Activated CD8-positive, alpha-beta memory T cell treated with anti-CD3 and anti-CD28 coated beads for 24 hours (primary cell): ENCODE measurements around the gene ZNF711.
A peak's percentile ranks its signal among the peaks of the same experiment; 100 is the strongest.
"Not testable (repeated sequence)": the region's sequence is repeated elsewhere in the genome, so short reads cannot be mapped to it uniquely, and the experiment has no call there.

ENCODE experiments used
- DNase-seq: peaks from one replicate; pipeline ENCODE4 v3.0.0-alpha.2; 2020

The ZNF711 gene

DNA sequence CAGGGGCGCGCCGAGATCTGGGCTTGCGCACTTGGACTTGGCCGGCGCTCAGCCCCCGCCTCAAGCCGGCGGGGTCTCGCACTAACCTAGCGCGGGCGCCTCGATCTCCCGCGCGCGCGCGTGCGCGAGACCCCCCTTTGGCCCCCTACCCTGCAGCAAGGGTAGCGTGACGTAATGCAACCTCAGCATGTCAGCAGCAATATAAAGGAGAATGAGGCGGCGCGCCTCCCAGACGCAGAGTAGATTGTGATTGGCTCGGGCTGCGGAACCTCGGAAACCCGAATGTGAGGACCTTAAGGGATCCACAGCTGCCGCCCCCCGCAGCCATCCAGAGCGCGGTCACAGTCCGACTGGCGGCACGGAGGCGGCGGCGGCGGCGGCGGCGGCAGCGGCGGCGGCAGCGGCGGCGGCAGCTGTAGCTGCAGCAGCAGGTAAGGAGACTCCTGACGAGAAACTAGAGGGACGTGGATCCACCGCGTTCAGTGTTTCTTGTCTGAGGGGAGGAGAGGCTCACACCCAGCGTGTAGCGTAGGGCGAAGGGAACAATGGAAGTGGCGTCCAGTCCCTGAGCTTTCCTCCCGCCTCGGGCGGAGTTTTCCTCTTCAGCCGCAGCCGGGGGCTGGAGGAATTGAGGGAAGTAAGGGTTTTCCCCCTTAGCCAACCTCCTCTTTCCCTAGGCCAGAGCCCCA lies at the start of gene ZNF711, which contains the start of gene SATL1:
ZNF711 (plus strand) TSS at position 231 of the 689 bp plus-strand sequence. CDS start 3,582 bp downstream, outside the sequence.
SATL1 (minus strand) TSS at position 19 of the 689 bp plus-strand sequence. CDS start 134,811 bp downstream, outside the sequence.
- DNase-seq, result peak; percentile 56

DNA sequence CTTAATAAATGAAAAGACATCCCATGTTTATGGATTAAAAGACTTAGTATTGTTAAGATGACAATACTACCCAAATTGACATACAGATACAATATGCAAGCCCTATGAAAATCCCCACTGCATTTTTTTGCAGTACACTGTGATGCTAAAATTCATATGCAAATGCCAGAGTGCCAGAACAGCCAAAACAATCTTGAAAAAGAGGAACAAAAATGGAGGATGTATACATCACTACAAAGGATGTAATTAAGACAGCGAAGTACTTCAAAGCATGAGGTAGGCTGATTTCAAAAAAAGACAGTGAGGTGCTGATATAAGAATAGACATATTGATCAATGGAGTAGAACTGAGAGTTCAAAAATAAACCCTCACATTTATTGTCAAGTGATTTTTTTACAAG lies 47.5 kb upstream of the ZNF711 start:
- no peak for DNase-seq

DNA sequence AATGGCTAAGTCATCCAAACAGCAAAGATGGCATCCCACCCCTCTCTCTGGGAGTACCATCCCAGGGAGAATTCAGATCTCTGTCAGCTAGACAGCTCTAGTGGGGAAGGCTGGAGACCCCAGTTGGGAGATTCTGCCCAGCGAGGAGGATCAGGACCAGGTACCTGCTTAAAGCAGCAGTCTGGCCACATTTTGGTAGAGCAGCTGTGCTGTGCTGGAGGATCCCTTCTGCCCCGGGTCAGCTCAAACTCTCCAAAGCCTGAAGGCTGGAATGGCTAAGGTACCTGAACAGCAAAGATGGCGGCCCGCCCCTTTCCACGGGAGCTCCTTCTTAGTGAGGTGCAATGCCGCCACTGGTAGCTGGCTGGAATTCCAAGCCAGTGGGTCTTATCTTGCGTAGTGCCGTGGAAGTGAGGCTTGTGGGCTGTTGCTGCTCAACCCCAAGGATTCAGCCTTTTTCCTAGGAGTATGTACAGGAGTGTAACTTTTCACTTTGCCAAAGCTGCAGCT lies 40.3 kb upstream of the ZNF711 start:
- DNase-seq, result no peak

DNA sequence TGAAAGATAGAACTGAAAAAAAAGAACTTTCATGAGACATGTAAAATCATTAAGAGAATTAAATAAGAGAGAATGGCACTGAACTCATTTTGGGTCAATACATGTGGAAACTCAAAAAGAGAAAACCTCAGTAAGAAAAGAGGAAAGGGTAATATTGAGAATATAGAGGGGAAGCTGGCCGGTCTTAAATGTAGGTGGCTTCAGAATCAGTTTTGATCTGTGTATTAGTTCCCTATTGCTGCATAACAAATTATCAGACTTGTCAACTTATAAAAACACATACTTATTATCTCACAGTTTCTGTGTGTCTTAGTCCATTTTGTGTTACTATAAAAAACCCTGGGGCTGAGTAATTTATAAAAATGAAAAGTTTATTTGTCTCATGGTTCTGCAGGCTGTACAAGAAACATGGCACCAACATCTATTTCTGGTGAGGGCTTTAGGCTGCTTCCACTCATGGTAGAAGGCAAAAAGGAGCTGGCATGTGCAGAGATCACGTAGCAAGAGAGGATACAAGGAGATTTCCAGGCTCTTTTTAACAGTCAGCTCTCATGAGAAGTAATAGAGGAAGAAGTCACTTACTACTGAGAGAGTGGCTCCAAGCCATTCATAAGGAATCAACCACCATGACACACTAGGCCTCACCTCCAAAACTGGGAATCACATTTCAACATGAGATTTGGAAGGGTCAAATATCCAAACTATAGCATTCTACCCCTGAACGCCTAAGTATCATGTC lies 29.8 kb upstream of the ZNF711 start:
- DNase-seq, result no peak

DNA sequence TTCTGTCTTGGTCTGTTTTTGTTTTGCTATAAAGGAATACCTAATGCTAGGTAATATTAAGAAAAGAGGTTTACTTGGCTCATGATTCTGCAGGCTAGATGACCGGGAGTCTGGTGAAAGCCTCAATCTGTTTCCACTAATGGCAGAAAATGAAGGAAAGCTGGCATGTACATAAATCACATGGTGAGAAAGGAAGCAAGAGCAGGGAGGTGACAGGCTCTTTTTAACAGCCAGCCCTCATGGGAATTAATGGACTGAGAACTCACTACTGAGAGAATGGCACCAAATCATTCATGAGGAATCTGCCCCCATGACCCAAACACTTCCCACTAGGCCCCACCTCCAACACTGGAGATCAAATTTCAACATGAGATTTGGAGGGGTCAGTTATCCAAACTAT lies 27.8 kb upstream of the ZNF711 start:
- DNase-seq, result no peak

DNA sequence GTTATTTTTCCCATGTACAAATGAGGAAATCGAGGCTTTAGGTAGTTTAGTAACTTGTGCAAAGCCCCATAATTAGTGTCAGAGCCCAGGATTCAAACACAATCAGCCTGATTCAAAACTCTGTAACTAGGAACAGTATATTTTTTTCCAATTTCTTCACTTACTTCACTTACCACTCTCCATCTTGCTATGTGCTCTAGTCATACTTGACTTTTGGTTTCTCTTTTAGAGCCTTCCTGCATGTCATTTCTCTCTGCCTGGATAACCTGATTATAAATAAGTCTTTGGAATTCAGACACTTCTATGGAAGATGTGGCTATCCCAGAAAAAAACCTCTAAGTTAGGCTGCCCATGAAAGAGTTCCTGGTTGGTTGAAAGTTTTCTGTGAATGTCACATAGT lies 22.4 kb upstream of the ZNF711 start:
- DNase-seq, result no peak

DNA sequence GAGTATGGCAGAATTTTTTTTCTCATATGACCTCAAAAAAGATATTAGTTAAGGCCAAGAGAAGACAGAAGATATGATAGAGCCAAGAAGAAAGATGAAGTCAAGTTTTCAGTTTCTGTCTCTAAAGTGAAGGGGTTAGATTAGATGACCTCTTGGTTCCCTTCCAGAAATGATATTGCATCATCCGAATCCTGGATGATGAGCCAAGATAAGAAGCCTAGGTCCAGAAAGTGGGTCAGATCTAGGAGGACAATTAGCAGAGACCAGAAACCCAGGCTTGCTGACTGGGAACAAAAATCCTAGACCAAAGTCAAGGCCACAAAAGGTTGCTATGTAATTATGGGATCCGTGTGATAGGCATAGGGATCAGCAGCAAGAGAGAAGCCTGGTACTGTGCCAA lies 20.4 kb upstream of the ZNF711 start:
- DNase-seq, result no peak

DNA sequence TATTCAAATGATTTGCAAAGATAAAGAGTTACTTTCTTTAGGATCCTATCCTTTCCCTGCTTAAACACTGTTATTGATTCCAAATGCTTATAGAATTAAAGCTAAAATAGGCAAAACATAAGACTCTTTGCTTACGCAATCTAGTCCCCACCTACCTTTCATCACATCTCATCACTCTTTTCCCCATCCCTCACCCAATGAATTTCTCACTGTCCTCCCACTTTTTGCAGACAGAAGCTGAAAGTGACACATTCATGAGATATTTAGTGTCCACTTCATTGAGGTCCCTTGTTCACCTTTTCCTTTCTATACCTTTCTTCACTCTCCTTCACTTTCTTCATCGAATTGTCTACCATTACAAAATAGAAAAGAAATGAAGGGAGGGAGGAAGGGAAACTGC lies 636 bp upstream of the ZNF711 start:
- no peak for DNase-seq

DNA sequence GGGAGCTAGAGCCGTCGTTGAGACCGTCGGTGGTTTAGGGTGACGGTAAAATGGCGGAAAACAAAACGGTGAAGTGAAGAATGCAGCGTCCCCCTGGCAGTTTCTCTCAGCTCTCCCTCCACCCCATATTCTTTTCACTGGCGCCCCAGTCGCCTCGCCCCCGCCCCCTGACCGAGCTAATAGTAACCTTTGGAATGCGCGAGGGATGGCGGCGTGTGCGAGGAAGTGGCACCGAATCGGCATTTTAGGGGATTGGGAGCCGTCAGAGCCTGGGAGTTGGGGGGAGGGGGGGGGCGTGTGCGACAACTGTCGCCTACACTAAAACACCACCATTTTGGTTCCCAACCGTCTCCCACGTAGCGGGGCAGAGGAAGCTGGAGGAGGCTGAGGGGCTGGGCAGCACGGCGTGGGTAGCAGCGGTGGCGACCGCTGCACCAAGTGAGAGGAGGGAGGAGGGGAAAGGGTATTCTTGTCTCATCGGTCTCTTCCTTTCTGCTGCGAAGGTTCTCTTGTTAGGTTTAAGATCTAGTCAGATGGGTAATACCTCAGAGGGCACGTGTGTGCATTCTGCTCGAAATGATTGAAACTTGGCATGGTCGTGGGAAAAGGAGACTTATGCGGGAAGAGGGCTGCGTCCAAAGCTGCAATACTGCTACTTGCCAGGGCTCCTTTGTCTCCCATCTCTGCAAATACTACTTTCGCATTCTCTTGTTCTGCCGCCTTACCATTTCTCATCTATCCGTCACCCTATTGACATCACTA lies 840 bp downstream of the ZNF711 start:
- DNase-seq, result peak; percentile 54

DNA sequence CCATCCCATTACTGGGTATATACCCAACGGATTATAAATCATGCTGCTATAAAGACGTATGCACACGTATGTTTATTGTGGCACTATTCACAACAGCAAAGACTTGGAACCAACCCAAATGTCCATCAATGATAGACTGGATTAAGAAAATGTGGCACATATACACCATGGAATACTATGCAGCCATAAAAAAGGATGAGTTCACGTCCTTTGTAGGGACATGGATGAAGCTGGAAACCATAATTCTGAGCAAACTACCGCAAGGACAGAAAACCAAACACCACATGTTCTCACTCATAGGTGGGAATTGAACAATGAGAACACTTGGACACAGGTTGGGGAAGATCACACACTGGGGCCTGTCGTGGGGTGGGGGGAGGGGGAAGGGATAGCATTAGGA lies 41.5 kb downstream of the ZNF711 start:
- not testable (repeated sequence) for DNase-seq

DNA sequence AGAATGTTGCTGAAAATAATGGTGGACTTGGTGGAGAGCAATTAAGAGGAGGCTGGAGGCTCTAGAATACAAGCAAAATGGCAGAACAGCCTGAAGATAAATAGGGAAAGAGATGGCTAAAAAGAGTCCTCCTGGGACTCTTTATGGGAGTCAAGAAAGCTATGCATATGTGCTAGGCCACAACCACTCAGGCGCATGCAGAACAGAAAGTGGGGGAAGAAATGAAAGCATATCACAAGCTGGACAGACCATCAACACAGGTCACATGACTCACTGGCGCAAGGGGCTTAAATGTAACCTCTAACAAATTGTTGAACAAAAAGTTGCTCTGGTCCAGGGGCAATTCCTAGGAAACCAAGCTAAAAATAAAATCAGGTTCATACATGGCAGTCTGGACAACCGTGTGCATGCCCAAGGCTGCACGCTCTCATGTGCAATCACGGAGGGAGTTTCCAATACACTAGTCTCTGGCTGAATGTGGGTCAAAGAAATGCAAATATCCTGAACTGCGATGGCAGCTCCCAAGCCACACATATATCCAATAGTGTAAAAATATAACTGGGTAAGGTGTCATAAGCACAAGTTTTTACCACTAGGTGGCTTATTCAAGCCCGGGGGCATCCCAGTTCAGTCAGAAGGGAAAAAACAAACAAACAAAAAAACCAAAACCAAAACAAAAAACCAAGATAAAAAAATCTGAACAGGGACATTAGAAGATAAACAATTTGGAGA lies 45.4 kb downstream of the ZNF711 start:
- no peak for DNase-seq

DNA sequence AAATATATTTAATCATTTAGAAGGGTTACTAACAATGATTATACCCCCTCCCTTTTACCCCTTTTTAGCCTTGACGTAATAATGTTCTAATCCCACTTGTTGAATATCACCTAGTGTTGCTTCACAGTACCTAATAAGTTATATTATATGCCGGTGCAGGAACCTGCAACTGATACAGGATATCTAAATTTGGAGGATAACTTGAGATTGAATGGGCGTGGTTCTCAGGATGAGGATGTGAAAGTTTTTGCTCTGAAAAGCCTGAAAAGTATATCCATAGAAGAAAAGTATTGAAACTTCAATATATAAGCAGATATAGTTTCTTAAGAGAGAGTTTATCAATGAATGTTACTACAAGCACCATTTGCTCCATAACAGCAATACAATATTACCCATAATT lies 59.8 kb downstream of the ZNF711 start:
- no peak for DNase-seq

DNA sequence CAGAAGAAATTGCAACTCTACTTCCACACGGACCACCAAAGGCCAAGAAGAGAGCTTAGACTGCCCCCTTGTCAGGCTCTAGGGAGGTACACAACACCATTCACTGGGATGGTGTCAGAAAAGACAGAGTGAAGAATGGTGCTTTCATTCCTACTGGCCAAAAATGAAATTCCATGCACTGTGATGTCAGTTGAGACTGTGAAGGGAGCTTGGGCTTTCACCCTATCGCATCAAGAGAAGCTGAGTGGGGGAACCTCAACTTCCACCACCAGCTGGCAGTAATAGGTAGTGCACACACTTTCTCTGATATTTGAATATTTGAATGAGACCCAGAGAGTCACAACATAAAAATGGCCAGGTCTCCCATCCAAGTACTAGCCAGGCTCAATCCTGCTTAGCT lies 65.9 kb downstream of the ZNF711 start:
- DNase-seq, result no peak

DNA sequence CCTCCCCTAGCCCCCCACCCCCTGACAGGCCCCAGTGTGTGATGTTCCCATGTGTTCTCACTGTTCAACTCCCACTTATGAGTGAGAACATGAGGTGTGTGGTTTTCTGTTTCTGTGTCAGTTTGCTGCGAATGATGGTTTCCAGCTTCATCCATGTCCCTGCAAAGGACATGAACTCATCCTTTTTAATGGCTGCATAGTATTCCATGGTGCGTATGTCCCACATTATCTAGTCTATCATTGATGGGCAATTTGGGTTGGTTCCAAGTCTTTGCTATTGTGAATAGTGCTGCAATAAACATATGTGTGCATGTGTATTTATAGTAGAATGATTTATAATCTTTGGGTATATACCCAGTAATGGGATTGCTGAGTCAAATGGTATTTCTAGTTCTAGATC lies 67.6 kb downstream of the ZNF711 start:
- DNase-seq, result not testable (repeated sequence)
